Gastroesophageal sphincter (tissue), 3 donors: Measurements from ENCODE around the gene TULP4.

Source experiments
- CTCF ChIP-seq, 4 experiments: fragments of 200-600 bp in 2 of 4; fragments of 450-650 bp in 2 of 4; sonication (generic) in 1 of 4; IDR thresholded peaks; one replicate each; pipeline ENCODE4 v1.5.1; 2017 to 2019; ENCODE audit warnings: antibody characterized with exemption in 4 of 4, mild to moderate bottlenecking in 2 of 4, moderate library complexity in 2 of 4
- POLR2A ChIP-seq, 2 donors: fragments of 450-650 bp; IDR thresholded peaks; one replicate each; pipeline ENCODE4 v1.6.1; 2017; ENCODE audit warnings: antibody characterized with exemption in 2 of 2, mild to moderate bottlenecking in 2 of 2, moderate library complexity in 1 of 2
- POLR2AphosphoS5 ChIP-seq: sonication (generic); formaldehyde crosslinking; IDR thresholded peaks from one replicate; pipeline ENCODE4 v1.6.1; 2017; ENCODE audit warnings: antibody characterized with exemption

- TF ChIP-seq POLR2AphosphoS5 (no peak), POLR2A (IDR thresholded peaks at IDR 0.05) (no peak), CTCF (IDR thresholded peaks at IDR 0.05) (no peak)
Measured at GRCh38 chr6:158347335-158347734, 35.1 kb downstream of the TULP4 start.
